HG02885 (cell line): Measurements from ENCODE around the gene C17orf113.

ENCODE experiments used
- ATAC-seq: cut with Tn5 transposase; IDR thresholded peaks from one replicate; pipeline ENCODE4 v1.9.1; 2021; ENCODE audit warnings: mild to moderate bottlenecking; ENCODE audit not compliant: unreplicated experiment, poor library complexity

The C17orf113 gene

DNA sequence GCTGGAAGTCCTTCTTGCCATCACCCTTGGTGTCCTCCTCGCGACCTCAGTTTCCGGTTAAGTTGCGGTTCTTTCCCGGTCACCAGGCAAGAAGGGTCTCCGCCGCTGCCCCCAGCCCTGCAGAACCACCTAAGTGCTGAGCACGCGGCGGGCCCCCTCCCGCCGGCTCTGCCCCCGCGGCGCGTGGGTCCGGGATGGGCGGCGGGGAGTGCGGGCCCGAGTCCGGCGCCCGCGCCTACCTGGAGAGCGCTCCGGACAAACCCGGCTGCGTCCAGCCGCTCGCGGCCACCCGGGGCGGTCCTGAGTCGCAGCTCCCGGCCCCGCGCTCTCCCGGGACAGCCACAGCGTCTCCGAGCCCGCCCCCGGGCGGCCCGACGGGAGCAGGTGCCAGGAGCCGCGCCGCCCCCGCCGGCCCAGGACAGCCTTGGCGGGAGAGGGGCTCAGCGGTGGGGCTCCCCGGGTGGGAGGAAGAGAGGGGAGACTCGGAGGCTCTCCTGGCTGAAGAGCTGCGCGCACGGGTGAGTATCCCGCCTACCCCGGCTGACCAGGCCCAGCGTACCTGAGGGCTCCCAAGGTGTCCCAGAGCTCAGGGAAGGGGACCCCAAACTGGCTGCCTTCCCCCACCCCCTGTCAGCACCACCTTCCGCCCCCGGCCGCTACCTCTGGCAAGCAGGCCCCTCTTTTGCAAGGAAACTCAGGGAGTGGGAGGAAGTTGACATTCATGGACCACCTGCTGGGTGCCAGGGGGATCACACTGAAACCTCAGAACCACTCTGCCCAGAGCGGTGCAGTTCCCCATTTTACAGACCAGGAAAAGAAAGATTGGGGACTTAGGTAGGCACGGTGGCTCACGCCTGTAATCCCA, 22.2 kb upstream of the C17orf113 start:
- no peak for ATAC-seq

- ATAC-seq, result no peak
Measured at GRCh38 chr17:42071810-42072209, 21.4 kb upstream of the C17orf113 start.

- ATAC-seq, result no peak
Measured at GRCh38 chr17:42068979-42069378, 18.6 kb upstream of the C17orf113 start.

DNA sequence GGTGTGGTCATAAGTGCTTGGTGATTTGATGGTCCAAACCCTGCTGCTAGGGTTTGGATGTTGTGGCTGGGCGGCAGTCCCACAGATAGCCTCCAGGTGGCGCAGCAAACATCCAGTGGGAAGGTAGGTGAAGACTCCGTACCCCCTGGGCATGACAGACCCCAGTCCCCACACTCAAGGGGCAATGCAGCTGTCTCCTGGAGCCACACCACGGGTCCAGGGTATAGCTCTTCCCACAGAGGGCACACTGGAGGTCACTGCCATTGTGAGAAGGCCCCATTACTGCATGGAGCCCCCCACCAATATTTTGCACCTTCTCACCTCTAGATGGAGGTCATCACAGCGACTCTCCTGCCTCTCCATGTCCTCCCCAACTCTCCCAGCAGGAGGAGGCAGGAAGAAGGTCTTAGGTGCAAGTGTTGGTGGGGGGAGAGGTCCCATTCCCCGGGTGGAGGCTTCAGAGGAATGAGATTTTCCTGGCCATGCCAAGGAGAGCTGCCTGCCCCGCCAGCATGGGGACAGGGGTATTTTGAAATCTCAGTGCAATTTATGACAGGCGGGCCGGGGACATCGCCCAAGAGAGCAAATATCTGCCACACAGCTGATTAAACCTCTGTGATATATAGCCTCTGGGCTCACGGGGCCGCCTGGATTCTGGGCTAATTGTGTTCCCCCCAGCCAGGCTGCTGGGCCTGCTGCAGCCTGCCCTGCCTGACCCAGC, 17.1 kb upstream of the C17orf113 start:
- no peak for ATAC-seq

- no peak for ATAC-seq
Measured at GRCh38 chr17:42065201-42065600, 14.8 kb upstream of the C17orf113 start.

GRCh38 chr17:42062681-42063080, 12.3 kb upstream of the C17orf113 start:
- no peak for ATAC-seq

DNA sequence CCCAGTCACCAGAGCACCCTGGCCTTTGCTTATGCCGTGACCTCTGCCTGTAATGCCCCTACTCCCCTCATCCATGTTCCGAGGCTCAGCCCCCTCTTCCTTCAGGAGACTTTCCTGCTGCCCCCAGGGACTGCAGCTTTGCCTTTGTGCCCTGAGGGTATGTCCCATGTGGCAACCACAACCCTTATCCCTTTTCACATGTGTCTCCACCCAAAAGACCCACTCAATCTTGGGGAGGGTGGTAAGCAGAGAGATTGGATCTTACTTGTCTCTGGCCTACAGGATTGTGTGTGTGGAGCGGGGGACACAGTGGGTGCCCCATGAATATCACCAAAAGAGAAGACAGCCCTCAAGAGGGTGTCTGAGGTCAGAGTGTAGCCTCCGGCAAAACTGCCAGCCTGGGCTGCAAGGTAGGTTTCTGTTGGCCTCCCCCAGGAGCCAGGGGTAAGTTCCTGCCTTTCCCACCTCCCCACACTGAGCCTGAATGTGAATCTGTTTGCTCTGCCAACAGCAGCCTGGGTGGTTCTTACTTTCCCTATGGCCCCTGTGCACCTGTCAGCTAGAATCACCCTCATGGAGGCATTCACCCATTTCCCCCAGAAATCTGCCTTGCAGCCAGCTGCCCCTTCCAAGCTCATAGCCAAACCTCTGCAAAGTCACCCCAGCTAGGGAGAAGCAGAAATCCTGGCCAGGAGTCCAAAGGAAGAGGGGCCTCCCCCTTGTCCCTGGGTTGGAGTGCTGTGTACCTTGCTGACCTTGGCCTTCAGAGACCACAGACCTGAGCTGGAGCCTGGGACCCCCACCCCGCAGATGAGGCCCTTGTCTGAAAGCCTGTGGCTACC, 11.5 kb upstream of the C17orf113 start:
- ATAC-seq, result no peak

- ATAC-seq, result no peak
Measured at GRCh38 chr17:42060231-42060630, 9.8 kb upstream of the C17orf113 start.

DNA sequence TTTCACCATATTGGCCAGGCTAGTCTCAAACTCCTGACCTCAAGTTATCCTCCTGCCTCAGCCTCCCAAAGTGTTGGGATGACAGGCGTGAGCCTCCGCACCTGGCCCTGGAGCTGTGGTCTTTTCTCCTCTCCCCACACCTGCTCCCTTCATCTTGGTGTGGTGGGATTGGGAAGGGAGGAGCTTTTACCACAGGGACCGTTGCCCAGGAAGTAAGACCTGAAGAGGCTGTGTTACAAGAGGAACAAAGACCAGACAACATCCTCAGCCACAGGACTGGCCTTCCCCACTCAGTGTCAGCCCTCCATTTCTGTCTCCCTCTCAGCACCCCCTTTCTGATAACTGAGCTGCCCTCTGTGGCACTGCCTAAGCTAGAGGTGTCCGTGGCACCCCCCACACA, 9.4 kb upstream of the C17orf113 start:
- no peak for ATAC-seq

DNA sequence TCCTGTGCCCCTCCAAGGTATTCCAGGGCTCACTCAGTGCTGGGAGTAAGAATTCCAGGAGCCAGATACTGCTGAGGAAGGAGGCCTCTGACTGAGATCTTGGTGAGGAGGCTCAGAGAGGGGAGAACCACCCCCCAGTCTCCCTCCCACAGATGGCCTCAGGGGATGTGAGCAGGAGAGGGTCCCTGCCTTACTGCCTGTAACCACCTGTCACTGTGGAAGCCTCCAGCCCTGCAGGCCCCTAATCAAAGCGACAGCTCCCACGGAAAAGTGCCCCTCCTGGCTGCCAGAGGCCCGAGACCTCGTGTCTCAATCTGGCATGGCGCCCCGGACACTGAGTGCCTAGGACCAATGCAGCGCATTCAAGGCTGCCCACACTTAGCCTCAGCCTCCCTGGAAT, 7.7 kb upstream of the C17orf113 start:
- no peak for ATAC-seq

GRCh38 chr17:42056635-42057034, 6.2 kb upstream of the C17orf113 start:
- ATAC-seq, result no peak

DNA sequence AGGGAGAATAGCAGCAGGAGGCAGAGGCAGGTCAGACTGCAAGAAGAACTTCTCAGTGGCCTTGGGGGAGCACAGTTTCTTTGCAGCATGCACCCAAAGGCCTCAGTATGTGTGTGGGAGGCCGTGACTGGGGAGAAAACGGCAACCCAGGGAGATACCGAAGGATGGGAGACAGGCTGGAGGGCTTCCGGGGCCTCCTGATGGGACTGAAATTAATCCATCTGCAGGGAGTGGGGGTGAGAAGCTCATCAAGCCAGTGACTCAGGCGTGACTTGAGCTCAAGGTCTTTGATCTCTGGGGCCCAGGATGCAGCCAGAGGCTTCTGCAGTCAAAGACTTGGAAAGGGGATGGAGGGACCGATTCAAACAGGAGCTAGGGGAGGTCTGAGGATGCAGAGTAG, 5.1 kb upstream of the C17orf113 start:
- ATAC-seq, result no peak

DNA sequence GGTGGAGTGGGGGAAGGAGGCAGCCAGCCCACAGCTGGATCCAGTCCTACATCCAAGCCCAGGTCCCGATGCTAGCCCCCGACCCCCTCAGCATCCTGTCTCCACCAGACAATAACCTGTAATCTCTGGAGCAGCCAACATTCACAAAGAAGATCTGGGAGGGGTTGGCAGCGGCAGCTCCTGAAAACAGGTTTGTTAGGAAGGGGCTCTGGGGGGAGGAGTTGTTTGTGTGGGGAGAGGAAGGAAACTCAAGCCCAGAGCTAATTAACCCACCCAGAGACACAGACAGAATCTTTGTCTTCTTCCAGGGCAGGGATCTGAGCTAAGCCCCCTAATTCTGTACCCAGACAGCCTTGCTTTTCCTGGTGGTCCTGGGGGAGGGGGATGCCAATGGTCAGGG, 4.6 kb upstream of the C17orf113 start:
- no peak for ATAC-seq

DNA sequence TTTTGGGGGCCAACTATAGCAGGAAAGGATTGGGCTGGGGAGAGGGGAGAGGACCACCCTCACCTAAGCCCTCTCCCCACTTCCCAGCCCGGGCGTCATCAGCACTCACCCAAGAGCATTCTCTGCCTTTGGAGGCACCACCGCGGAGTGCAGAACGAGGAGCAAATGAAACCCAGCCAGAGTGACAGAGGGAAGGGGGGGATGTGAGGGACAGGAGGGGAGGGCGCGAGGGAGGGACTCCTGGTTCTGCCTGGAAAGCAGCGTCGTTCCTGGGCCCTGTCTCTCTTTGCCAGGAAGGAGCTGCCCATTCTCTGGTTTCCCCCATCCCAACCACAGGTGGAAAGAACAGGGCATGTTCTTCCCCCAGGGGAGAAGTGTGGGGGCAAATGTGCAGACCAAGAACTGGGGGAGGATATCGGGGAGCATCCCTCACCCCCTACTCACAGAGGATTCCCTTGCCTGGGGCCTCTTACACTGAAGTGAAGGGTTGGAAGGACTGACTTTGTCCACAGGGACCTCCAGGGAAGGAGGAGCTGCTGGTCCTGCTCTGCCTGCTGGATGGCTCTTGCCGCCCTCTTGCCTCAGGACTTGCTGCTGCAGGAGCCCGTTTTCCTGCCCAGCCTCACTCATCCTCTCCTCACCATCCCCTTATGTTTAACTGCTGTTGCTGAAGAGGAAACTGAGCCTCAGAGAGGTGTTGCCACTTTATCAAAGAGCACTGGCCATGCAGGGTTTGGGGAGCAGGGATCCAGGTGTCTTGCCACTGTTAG, 3.5 kb upstream of the C17orf113 start:
- ATAC-seq, result no peak

DNA sequence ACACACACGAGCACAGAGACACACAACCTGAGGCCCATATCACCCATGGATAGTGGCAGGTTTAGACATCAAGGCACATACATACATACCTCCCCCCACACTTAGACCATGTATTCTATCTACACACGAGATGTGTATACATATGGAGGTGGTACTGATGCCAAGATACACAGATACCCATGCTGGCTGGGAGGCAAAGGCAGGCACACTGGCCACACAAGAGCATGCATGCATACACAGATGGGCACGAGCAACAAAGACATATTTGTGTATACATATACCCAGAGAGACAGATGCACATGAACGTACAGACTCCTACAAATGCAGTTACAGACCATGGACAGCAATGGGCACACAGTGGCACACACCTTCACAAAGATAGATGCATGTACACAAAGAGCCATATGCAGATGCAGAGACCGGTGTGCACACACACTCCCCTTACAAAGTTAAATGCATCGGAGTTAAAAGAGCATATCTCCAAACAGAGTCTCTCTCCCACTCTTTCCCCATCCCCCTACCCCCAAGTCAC, 2.0 kb upstream of the C17orf113 start:
- ATAC-seq, result no peak

- no peak for ATAC-seq
Measured at GRCh38 chr17:42051645-42052044, 1.2 kb upstream of the C17orf113 start.

DNA sequence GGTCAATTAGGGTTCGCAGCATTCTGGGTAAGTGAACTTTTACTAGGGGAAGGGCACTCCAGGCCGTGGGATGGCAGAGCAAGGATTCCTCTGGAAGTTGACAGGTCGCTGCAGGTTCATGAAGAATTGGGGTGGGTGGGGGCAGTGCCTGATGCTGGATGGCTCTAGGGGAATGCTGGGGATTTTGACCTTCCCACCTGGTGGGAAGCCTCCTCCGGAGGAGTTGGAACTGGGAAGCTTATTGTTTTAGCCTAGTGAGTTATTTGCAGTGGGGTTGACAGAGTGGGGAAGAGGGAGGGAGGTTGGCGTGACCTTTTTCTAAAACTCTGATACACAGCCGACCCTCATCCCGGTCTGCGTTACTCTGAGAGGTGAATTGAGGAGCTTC, 606 bp upstream of the C17orf113 start:
- ATAC-seq, result no peak

DNA sequence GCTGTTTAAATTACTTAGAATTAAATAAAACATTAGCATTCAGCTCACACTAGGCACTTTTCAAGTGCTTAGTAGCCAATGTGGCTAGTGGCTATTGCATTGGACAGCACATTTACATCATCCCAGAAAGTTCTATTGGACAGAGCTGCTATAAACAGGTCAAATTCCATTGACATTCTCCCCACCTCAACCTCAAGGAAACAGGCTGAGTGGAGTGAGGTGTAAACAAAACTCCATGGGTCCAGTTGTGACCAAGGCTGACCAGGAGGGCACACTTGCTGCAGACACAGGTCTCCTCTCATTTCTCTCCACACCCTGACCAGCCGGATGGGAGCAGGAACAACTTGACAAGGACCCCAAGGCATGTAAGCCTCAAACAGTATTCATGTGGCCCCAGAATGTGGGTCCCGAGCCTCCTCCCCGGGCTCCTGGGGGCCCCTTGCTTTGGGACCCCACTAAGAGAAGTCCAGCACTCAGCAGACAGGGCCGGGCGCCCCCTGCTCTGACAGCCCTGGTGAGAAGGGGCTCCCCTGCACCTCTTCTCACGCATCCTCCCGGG, 488 bp downstream of the C17orf113 start:
- ATAC-seq, result no peak

DNA sequence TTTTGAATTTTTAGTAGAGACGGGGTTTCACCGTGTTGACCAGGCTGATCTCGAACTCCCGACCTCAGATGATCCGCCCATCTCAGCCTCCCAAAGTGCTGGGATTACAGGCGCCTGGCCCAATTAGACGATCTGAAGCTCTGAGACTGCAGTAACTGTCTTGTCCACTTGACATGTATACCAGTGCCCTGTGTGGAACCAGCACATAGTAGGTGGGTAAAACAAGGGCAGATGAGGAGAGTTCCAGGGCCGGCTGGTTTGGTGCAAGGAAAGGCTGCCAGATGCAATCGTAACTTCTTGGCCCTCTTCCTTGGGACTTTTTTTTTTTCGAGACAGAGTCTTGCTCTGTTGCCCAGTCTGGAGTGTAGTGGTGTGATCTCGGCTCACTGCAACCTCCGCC, 3.1 kb downstream of the C17orf113 start:
- ATAC-seq, result no peak

GRCh38 chr17:42045719-42046118, 4.7 kb downstream of the C17orf113 start:
- ATAC-seq, result no peak
